CD14-positive monocyte (primary cell): ENCODE data around the gene MTARC1. TPM values are rescaled to one million over a fixed set of nuclear protein-coding genes. Genes with fewer than 3 reads are reported as not detected.

Source experiments
- DNase-seq, 3 donors: peaks; one replicate each; pipeline ENCODE4 v3.0.0-alpha.2; 2011 to 2022
- H2AFZ ChIP-seq: 2 replicates; pipeline ENCODE4 v1.6.0; 2012; ENCODE audit warnings: mild to moderate bottlenecking, low read depth, low read length, inconsistent platforms; ENCODE audit not compliant: insufficient read depth, poor library complexity, severe bottlenecking
- H3K27ac ChIP-seq, 2 donors: 1 replicate in 1 of 2; 2 replicates in 1 of 2; pipeline ENCODE4 v1.5.1; 2012 to 2013; ENCODE audit warnings: low read length in 2 of 2, control low read depth in 1 of 2, inconsistent platforms in 1 of 2, low read depth in 1 of 2, mild to moderate bottlenecking in 1 of 2
- H3K27me3 ChIP-seq, 2 donors: one replicate each; pipeline versions ENCODE4 v1.6.0 to v1.6.1; 2011 to 2013; ENCODE audit warnings: low read length in 2 of 2; ENCODE audit not compliant: control insufficient read depth in 2 of 2, insufficient read depth in 2 of 2
- H3K36me3 ChIP-seq, 2 donors: replicated peaks in 1 of 2; 1 replicate in 1 of 2; 2 replicates in 1 of 2; pipeline versions ENCODE4 v1.5.1 to v1.6.1; 2012 to 2013; ENCODE audit warnings: low read length in 2 of 2, control low read depth in 1 of 2, inconsistent platforms in 1 of 2, mild to moderate bottlenecking in 1 of 2; ENCODE audit not compliant: insufficient read depth in 2 of 2, control insufficient read depth in 1 of 2
- H3K4me1 ChIP-seq, 2 donors: 1 replicate in 1 of 2; 2 replicates in 1 of 2; pipeline versions ENCODE4 v1.5.1 to v1.6.1; 2012 to 2013; ENCODE audit warnings: low read length in 2 of 2, control low read depth in 1 of 2, inconsistent platforms in 1 of 2, mild to moderate bottlenecking in 1 of 2, moderate library complexity in 1 of 2; ENCODE audit not compliant: insufficient read depth in 2 of 2, control insufficient read depth in 1 of 2
- H3K4me2 ChIP-seq: replicated peaks from 2 replicates; pipeline ENCODE3; 2012; ENCODE audit warnings: low read length, moderate library complexity, mild to moderate bottlenecking; ENCODE audit not compliant: poor library complexity, severe bottlenecking; ENCODE audit errors: extremely low read depth
- H3K4me3 ChIP-seq, 3 experiments: fragments of 200-600 bp in 1 of 3; sonication (generic) in 1 of 3; replicated peaks in 1 of 3; 1 replicate in 2 of 3; 2 replicates in 1 of 3; pipeline ENCODE4 v1.5.1; 2011 to 2013; ENCODE audit warnings: low read length in 3 of 3, mild to moderate bottlenecking in 3 of 3, control low read depth in 2 of 3, low read depth in 2 of 3, inconsistent platforms in 1 of 3, moderate library complexity in 1 of 3
- H3K79me2 ChIP-seq: 2 replicates; pipeline ENCODE4 v1.6.0; 2012; ENCODE audit warnings: mild to moderate bottlenecking, control low read depth, inconsistent platforms, low read length, moderate library complexity; ENCODE audit not compliant: insufficient read depth
- H3K9ac ChIP-seq: 2 replicates; pipeline ENCODE4 v1.6.0; 2017; ENCODE audit warnings: low read length, mild to moderate bottlenecking; ENCODE audit not compliant: insufficient read depth, poor library complexity, severe bottlenecking
- H3K9me3 ChIP-seq, 2 donors: replicated peaks in 1 of 2; 1 replicate in 1 of 2; 2 replicates in 1 of 2; pipeline versions ENCODE4 v1.5.1 to v1.6.1; 2012 to 2013; ENCODE audit warnings: low read length in 2 of 2, control low read depth in 1 of 2; ENCODE audit not compliant: control insufficient read depth in 1 of 2, insufficient read depth in 1 of 2
- H4K20me1 ChIP-seq: 2 replicates; pipeline ENCODE4 v1.6.0; 2012; ENCODE audit warnings: mild to moderate bottlenecking, low read length, control low read depth, moderate library complexity; ENCODE audit not compliant: insufficient read depth
- H3K27ac Mint-ChIP-seq, 7 donors: one replicate each; pipeline ENCODE4 v1.8.0; 2020; ENCODE audit warnings: mild to moderate bottlenecking in 7 of 7, mixed read lengths in 7 of 7, moderate library complexity in 6 of 7, inconsistent platforms in 2 of 7
- H3K27me3 Mint-ChIP-seq, 3 donors: one replicate each; pipeline ENCODE4 v1.8.0; 2021 to 2022; ENCODE audit warnings: low read depth in 3 of 3, mild to moderate bottlenecking in 3 of 3, mixed read lengths in 3 of 3, moderate library complexity in 3 of 3, inconsistent platforms in 1 of 3
- H3K36me3 Mint-ChIP-seq, 2 donors: one replicate each; pipeline ENCODE4 v1.8.0; 2020; ENCODE audit warnings: mixed read lengths in 2 of 2, inconsistent platforms in 1 of 2, mild to moderate bottlenecking in 1 of 2
- H3K4me1 Mint-ChIP-seq: one replicate; pipeline ENCODE4 v1.8.0; 2020; ENCODE audit warnings: mild to moderate bottlenecking, mixed read lengths
- H3K4me3 Mint-ChIP-seq, 2 donors: one replicate each; pipeline ENCODE4 v1.8.0; 2020; ENCODE audit warnings: mild to moderate bottlenecking in 2 of 2, mixed read lengths in 2 of 2, moderate library complexity in 1 of 2
- H3K9me3 Mint-ChIP-seq, 7 donors: one replicate each; pipeline ENCODE4 v1.8.0; 2020 to 2022; ENCODE audit warnings: mixed read lengths in 7 of 7, mild to moderate bottlenecking in 6 of 7, moderate library complexity in 6 of 7, inconsistent platforms in 2 of 7
- CTCF ChIP-seq: fragments of 200-600 bp; IDR thresholded peaks from one replicate; pipeline ENCODE4 v1.8.0; 2022; ENCODE audit warnings: antibody characterized with exemption, mild to moderate bottlenecking
- WGBS: methylation state at CpG from one replicate; pipeline ENCODE4 v1.1.5; 2013; ENCODE audit warnings: missing lambda C conversion rate; ENCODE audit not compliant: insufficient coverage; 5-methylcytosine and 5-hydroxymethylcytosine counted together
- intact Hi-C, 2 donors: fragments of 100-400 bp; cut with micrococcal nuclease; formaldehyde crosslinking; loops; one replicate each; pipeline versions ENCODE4 v1.15.0 to v1.15.1; 2023
- polyA plus RNA-seq, 3 donors: library from polyadenylated mRNA; depleted of rRNA in 1 of 3; unstranded in 2 of 3; stranded (reverse) in 1 of 3; fragments of 300-500 nt in 2 of 3; fragments of >200 nt in 1 of 3; fragmentation: Illumina TruSeq in 2 of 3; gene quantifications; 1 replicate in 2 of 3; 2 replicates in 1 of 3; pipeline ENCODE4 v1.2.3, GENCODE V29; 2012 to 2021

MTARC1 gene
- polyA plus RNA-seq, 3 donors, result 25.2 to 80.6 (median 70.9) TPM

DNA sequence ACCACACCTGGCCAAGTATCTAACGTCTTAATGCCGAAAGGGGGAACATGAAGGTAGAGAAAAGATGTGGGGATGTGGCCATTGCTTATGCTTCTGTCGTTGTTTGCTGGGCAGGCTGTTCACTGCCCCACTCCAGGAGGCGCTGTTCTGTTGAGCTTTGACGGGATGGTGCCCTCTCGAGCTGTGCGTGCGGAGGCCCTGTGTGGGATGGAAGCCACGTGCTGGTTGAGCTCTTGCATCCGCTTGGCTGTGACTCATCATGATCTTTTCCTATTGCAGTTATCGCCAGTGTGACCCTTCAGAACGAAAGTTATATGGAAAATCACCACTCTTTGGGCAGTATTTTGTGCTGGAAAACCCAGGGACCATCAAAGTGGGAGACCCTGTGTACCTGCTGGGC is 26.3 kb downstream of the MTARC1 start:
- no peak overlapping the region for H2AFZ ChIP-seq
- H3K36me3 Mint-ChIP-seq, result peaks cover 85 to 96% of the 10 kb centered on the region in 2 donors
- no peaks in the 10 kb centered on the region for H3K4me1 ChIP-seq
- peak overlapping the region in 2 of 7 donors; percentile 5 to 46 for H3K27ac Mint-ChIP-seq
- H3K4me3 Mint-ChIP-seq, result no peak overlapping the region
- H3K27ac ChIP-seq, result no peak overlapping the region
- no peaks in the 10 kb centered on the region for H3K27me3 ChIP-seq
- peaks cover 16% of the 10 kb centered on the region for H4K20me1 ChIP-seq
- H3K79me2 ChIP-seq, result no peaks in the 10 kb centered on the region
- peaks cover 0 to 7% (median 3%) of the 10 kb centered on the region in 7 donors for H3K9me3 Mint-ChIP-seq
- peak in 1 of 3 donors; percentile 26 for DNase-seq
- no peak overlapping the region for H3K9ac ChIP-seq
- no peak overlapping the region for H3K4me2 ChIP-seq
- peaks cover 0 to 2% (median 0%) of the 10 kb centered on the region in 3 donors for H3K27me3 Mint-ChIP-seq
- H3K4me3 ChIP-seq, result no peak overlapping the region
- peaks cover 74 to 93% of the 10 kb centered on the region in 2 donors for H3K36me3 ChIP-seq
- TF ChIP-seq CTCF, result no peak
- WGBS, result 81% methylated on average over 8 of the region's 12 CpGs
- intact Hi-C loops, result loop anchor here in 1 of 2 donors (5.0 to 10.0 kb wide), 2 partner anchors 389 to 622 kb away; no protein-coding TSS in a partner anchor
- peaks cover 5% of the 10 kb centered on the region for H3K4me1 Mint-ChIP-seq
- H3K9me3 ChIP-seq, result no peaks in the 10 kb centered on the region

DNA sequence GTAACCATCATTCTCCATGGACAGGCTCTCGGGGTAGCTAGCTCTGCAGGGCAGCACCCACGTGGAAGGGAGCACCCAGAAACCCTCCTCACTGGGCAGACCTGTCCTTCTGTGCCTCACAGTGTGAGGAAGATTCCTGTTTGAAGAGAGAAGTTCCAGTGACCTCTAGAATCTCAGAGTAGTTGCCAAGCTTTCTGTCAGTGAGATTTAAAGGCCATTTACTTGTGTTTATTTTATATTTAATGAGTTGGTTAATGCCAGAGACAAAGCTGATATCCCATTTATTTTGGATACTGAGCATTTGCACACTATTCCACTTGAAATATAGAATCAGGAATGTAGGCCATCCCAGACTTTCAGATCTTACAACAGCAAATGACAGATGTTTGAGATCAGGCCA is 28.7 kb downstream of the MTARC1 start:
- no peak overlapping the region for H3K4me2 ChIP-seq
- peaks cover 10% of the 10 kb centered on the region for H4K20me1 ChIP-seq
- H3K27me3 ChIP-seq, result no peaks in the 10 kb centered on the region
- no peak overlapping the region for H2AFZ ChIP-seq
- Mint-ChIP-seq H3K27ac (peak overlapping the region in 1 of 7 donors; percentile 12), H3K4me3 (no peak overlapping the region), H3K4me1 (peaks cover 3% of the 10 kb centered on the region), H3K36me3 (peaks cover 97 to 100% of the 10 kb centered on the region in 2 donors), H3K9me3 (peaks cover 0 to 7% (median 3%) of the 10 kb centered on the region in 7 donors), H3K27me3 (peaks cover 0 to 2% (median 0%) of the 10 kb centered on the region in 3 donors)
- intact Hi-C loops, result loop anchor here in 1 of 2 donors (10.0 kb wide), 1 partner anchor 619 kb away; no protein-coding TSS in a partner anchor
- TF ChIP-seq CTCF, result no peak
- no peak overlapping the region for H3K4me3 ChIP-seq
- no peaks in the 10 kb centered on the region for H3K9me3 ChIP-seq
- no peaks in the 10 kb centered on the region for H3K4me1 ChIP-seq
- 100% methylated on average over 1 of the region's 2 CpGs for WGBS
- H3K36me3 ChIP-seq, result peaks cover 77 to 99% of the 10 kb centered on the region in 2 donors
- H3K27ac ChIP-seq, result no peak overlapping the region
- DNase-seq, result no peak
- no peaks in the 10 kb centered on the region for H3K79me2 ChIP-seq
- no peak overlapping the region for H3K9ac ChIP-seq
